K562 treated with DMSO at 1 percent for 48 hours (cell line): ENCODE results near the gene RING1. TPM values are rescaled to one million over a fixed set of nuclear protein-coding genes. Genes with fewer than 3 reads are reported as not detected.

Experiments
- total RNA-seq: library from RNA; unstranded; fragments of 300-600 nt; gene quantifications from 2 replicates; pipeline ENCODE4 v1.2.3, GENCODE V29; 2022; ENCODE audit warnings: low replicate concordance; ENCODE audit errors: extremely low read depth

RING1 gene
- not detected in 2 replicates for total RNA-seq

GRCh38 chr6:33208091-33208967 lies at the start of gene RING1:
RING1 (plus strand) TSS chr6:33208500; CDS start chr6:33208823, 323 bp downstream.

DNA sequence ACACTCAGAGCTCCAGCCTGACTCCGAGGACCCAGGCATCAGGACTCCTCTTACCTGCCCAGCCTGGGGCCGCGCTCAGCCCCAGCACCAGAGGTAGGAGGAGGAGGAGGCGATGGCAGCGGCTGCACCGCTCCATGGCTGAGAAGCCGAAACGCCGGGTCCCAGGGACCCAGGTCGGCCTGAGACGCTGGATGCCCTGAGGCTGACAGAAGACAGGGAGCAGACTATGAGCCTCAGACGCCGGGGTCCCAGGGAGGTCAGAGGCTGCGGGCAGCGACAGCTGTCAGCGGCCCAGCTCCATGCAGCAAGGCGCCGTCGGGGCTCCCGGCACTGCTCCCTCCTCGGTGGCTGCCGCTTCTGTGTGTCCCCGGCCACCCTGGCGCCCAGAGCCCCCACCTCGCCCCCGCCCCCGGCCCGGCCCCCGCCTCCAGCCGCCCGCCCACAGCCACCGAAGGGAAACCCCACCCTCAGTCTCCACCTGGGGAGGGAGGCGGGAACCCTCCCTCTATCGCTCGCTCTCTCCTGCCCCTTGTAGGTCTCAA lies 16.1 kb upstream of the RING1 start, which contains the start of gene COL11A2:
Gene COL11A2, minus strand, starts transcription at position 363 of the 542 bp plus-strand sequence. Its CDS starts 227 bp downstream, at position 136.

GRCh38 chr6:33200219-33201146 lies 7.8 kb upstream of the RING1 start, which contains the start of the genes RXRB and SLC39A7:
RXRB (minus strand) TSS chr6:33200665; CDS start chr6:33200476, 189 bp downstream.
SLC39A7 (plus strand) TSS chr6:33200867; CDS start chr6:33201246, 379 bp downstream.

GRCh38 chr6:33204415-33205190 lies 3.7 kb upstream of the RING1 start, which contains the start of gene HSD17B8:
HSD17B8 (plus strand) TSS chr6:33204655; CDS start chr6:33204669, 14 bp downstream.

Other genes with a start within 250 kb of the RING1 start
- not detected in 2 replicates for gene BRD2, start 239.9 kb upstream of the RING1 start, total RNA-seq
- not detected in 2 replicates for gene HLA-DOA, start 198.9 kb upstream of the RING1 start, total RNA-seq
- not detected in 2 replicates for gene HLA-DPA1, start 134.9 kb upstream of the RING1 start, total RNA-seq
- gene HLA-DPB1, start 132.5 kb upstream of the RING1 start, total RNA-seq = not detected in 2 replicates
- not detected in 2 replicates for gene COL11A2, start 16.0 kb upstream of the RING1 start, total RNA-seq
- not detected in 2 replicates for gene RXRB, start 7.8 kb upstream of the RING1 start, total RNA-seq
- gene SLC39A7, start 7.6 kb upstream of the RING1 start, total RNA-seq = 245 TPM in 1 of 2 replicates, not detected in the other
- gene HSD17B8, start 3.8 kb upstream of the RING1 start, total RNA-seq = not detected in 2 replicates
- not detected in 2 replicates for gene VPS52, start 63.4 kb downstream of the RING1 start, total RNA-seq
- 6,916 and 8,608 TPM in 2 replicates for gene RPS18, start 63.6 kb downstream of the RING1 start, total RNA-seq
- gene B3GALT4, start 68.6 kb downstream of the RING1 start, total RNA-seq = not detected in 2 replicates
- not detected in 2 replicates for gene WDR46, start 80.7 kb downstream of the RING1 start, total RNA-seq
- gene PFDN6, start 81.1 kb downstream of the RING1 start, total RNA-seq = not detected in 2 replicates
- 141 TPM in 1 of 2 replicates, not detected in the other for gene RGL2, start 90.4 kb downstream of the RING1 start, total RNA-seq
- gene TAPBP, start 105.6 kb downstream of the RING1 start, total RNA-seq = 231 TPM in 1 of 2 replicates, not detected in the other
- gene ZBTB22, start 109.2 kb downstream of the RING1 start, total RNA-seq = not detected in 2 replicates
- gene DAXX, start 114.5 kb downstream of the RING1 start, total RNA-seq = not detected in 2 replicates
- gene KIFC1, start 183.3 kb downstream of the RING1 start, total RNA-seq = not detected in 2 replicates
- gene PHF1, start 202.5 kb downstream of the RING1 start, total RNA-seq = not detected in 2 replicates
- gene CUTA, start 209.6 kb downstream of the RING1 start, total RNA-seq = not detected in 2 replicates
- gene SYNGAP1, start 211.6 kb downstream of the RING1 start, total RNA-seq = not detected in 2 replicates
- gene ZBTB9, start 246.1 kb downstream of the RING1 start, total RNA-seq = not detected in 2 replicates